ENCODE measurements around the gene PSMG3. TPM values are rescaled to one million over a fixed set of nuclear protein-coding genes. Genes with fewer than 3 reads are reported as not detected.

The PSMG3 gene
- total RNA-seq, 1 donor from 2014 or later: 79.8 TPM

DNA sequence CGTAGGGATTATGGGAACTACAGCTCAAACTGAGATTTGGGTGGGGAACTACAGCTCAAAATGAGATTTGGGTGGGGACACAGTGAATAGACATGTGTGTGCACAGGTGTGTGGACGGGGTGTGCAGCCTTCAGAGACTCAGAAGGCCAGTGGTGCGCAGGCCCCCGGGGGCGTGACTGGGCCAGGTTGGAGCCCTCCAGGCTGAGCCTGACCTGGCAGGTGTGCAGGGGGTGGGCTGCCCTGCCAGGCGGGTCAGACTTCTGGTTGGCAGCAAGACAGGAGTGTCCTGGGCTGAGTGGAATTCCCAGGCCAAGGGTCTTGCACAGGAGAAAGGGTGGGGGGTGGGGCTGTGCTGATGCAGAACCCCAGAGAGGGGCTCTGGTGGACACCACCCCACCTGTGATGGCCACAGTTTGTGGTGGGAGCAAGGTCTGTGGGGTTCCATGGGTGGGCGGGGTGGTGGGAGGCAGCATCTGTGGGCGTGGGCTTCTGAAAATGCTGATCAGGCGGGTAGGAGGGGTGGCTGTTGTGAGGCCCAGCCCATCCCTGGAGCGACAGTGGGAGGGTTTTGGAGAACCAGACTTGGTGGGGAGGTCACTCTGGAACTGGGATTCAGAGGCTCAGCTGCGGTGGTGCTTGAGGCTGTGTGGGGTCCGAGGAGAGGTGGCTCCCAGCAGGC lies 29.3 kb upstream of the PSMG3 start:
- H3K27me3 ChIP-seq (ENCODE audit: control insufficient read depth, insufficient read depth, low read length): peaks cover 26% of the 10 kb centered on the region
- no peak for DNase-seq (ENCODE audit: low read depth)
- TF ChIP-seq, protein P1, sequence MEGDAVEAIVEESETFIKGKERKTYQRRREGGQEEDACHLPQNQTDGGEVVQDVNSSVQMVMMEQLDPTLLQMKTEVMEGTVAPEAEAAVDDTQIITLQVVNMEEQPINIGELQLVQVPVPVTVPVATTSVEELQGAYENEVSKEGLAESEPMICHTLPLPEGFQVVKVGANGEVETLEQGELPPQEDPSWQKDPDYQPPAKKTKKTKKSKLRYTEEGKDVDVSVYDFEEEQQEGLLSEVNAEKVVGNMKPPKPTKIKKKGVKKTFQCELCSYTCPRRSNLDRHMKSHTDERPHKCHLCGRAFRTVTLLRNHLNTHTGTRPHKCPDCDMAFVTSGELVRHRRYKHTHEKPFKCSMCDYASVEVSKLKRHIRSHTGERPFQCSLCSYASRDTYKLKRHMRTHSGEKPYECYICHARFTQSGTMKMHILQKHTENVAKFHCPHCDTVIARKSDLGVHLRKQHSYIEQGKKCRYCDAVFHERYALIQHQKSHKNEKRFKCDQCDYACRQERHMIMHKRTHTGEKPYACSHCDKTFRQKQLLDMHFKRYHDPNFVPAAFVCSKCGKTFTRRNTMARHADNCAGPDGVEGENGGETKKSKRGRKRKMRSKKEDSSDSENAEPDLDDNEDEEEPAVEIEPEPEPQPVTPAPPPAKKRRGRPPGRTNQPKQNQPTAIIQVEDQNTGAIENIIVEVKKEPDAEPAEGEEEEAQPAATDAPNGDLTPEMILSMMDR (IDR thresholded peaks at IDR 0.05; ENCODE audit: insufficient read depth, low read length, poor library complexity, severe bottlenecking): no peak
- H3K36me3 ChIP-seq (ENCODE audit: control insufficient read depth, insufficient read depth, low read length): no peaks in the 10 kb centered on the region
- H3K4me3 ChIP-seq (ENCODE audit: low read depth, low read length): no peak overlapping the region

DNA sequence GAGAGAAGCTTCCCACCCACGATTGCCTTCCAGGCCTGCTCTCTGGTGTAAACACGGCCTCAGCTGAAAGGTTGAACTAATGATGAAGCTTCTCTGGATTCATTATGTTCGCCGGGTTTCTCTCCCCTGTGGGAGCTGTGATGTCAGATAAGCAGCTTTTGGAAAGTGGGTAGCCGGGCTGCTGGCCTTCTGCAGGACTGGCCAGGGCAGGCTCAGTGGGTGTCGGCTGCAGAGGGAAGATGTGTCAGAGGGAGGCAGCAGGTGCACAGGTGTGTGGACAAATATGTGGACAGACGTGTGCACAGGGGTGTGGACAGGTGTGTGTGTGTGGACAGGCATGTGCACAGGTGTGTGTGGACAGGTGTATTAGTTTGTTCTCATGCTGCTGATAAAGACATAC lies 28.5 kb upstream of the PSMG3 start:
- H3K4me3 ChIP-seq (ENCODE audit: low read depth, low read length): no peak overlapping the region
- TF ChIP-seq, protein P1 (IDR thresholded peaks at IDR 0.05; ENCODE audit: insufficient read depth, low read length, poor library complexity, severe bottlenecking): no peak
- no peak for DNase-seq (ENCODE audit: low read depth)
- H3K36me3 ChIP-seq (ENCODE audit: control insufficient read depth, insufficient read depth, low read length): no peaks in the 10 kb centered on the region
- H3K27me3 ChIP-seq (ENCODE audit: control insufficient read depth, insufficient read depth, low read length): peaks cover 23% of the 10 kb centered on the region

DNA sequence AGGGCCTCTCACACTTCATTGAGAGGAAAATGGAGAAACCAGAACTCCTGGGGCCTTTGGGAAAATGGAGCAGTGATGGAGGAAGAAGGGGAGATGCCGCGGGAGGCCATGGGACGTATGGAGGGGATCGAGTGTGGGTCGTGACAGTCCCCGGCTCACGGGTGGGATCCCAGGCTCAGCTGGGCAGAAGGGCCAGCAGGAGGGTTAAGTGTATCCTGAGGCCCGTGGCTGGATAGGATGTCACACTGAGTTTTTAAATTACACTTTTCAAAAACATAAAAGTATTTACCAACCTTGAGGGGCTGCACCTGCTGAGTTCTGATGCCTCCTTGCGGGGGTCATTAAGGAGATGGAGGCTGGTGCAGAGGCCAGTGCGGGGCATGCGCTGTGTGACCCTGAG lies 28.0 kb upstream of the PSMG3 start:
- H3K36me3 ChIP-seq (ENCODE audit: control insufficient read depth, insufficient read depth, low read length): no peaks in the 10 kb centered on the region
- DNase-seq (ENCODE audit: low read depth): no peak
- TF ChIP-seq, protein P1 (IDR thresholded peaks at IDR 0.05; ENCODE audit: insufficient read depth, low read length, poor library complexity, severe bottlenecking): no peak
- H3K27me3 ChIP-seq (ENCODE audit: control insufficient read depth, insufficient read depth, low read length): peaks cover 23% of the 10 kb centered on the region
- no peak overlapping the region for H3K4me3 ChIP-seq (ENCODE audit: low read depth, low read length)

DNA sequence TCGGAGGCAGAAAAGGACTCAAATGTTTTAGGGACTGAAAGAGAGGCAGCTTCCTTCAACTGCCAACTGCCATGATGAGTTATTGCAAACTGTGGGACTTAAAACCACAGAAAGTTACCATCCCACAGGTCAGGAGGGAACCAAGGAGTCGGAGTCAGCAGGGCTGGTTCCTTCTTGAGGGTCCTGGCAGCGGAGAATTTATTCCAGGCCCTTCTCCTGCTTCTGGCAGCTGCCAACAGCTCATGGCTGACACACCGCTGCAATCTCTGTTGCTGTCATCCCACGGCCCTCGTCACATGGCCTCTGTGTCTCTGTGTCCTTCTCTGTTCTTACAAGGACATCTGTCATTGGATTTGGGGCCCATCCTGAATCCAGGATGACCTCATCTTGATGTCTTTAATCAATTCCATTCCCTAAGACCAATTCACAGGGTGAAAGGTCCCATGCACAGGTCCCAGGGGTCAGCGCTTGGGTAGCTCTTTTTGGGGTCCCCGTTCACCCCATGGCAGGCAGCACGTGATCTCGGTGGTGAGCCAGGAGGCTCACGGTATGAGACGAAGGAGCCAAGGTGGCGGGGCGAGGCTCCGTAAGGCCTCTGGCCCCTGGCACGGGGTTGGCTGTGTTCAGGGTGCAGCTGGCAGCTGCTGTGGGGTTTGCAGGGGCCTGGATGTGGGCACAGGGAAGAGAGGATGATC lies 27.4 kb upstream of the PSMG3 start:
- H3K4me3 ChIP-seq (ENCODE audit: low read depth, low read length): no peak overlapping the region
- no peaks in the 10 kb centered on the region for H3K36me3 ChIP-seq (ENCODE audit: control insufficient read depth, insufficient read depth, low read length)
- peaks cover 26% of the 10 kb centered on the region for H3K27me3 ChIP-seq (ENCODE audit: control insufficient read depth, insufficient read depth, low read length)
- DNase-seq (ENCODE audit: low read depth): no peak
- TF ChIP-seq, protein P1 (IDR thresholded peaks at IDR 0.05; ENCODE audit: insufficient read depth, low read length, poor library complexity, severe bottlenecking): no peak

DNA sequence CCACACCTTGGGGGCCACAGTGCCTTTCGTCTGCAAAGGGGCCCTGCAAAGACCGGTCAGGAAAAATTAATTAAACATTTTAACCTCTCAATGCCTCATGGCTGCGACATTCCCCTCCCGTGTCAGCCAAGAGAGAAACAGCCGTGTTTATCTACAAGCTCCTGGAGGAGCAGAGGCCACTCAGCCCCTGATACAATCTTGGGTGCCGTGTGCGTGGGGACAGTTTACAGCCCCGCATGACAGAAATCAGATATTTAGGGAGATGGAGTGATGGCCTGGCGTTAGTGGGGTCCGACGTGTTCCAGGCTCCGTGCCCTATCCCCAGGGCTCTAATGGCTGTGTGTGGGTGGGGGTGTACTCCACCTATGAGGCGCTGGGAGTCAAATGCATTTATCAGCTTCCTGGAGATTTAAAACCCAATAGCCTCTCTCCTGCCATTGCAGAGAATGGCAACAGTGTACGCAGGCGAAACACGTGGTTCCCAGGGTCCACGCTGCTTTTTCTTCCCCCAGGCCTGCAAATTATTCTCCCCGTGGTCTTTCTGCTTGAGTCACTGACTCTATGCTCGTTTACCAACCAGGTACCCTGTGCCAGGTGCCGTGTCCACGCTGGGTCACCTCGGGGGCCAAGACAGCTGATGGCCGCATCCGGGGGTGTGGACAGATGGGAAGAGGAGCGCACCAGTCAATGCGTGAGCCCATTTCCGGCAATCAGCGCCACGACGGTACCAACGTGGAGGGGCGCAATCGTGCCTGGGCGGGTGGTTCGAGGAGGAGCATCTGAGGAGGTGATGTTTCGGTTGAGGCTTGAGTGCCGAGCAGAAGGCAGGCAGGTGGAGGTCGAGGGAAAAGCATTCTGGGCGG lies 26.6 kb upstream of the PSMG3 start:
- no peak overlapping the region for H3K4me3 ChIP-seq (ENCODE audit: low read depth, low read length)
- no peaks in the 10 kb centered on the region for H3K36me3 ChIP-seq (ENCODE audit: control insufficient read depth, insufficient read depth, low read length)
- DNase-seq (ENCODE audit: low read depth): no peak
- TF ChIP-seq, protein P1 (IDR thresholded peaks at IDR 0.05; ENCODE audit: insufficient read depth, low read length, poor library complexity, severe bottlenecking): no peak
- H3K27me3 ChIP-seq (ENCODE audit: control insufficient read depth, insufficient read depth, low read length): peaks cover 33% of the 10 kb centered on the region

All from kidney epithelial cell (primary cell).